NCI-H128 (cell line): ENCODE data around the gene PNLDC1.
A peak's percentile ranks its signal among the peaks of the same experiment; 100 is the strongest.

ENCODE experiments used
- DNase-seq: peaks from one replicate; lab custom pipeline; 2025; ENCODE audit not compliant: unreplicated experiment; lab: John Stamatoyannopoulos, UW

PNLDC1 gene

GRCh38 chr6:159800141-159800865 lies at the start of gene PNLDC1:
Gene PNLDC1 (plus strand): TSS chr6:159800276. CDS start chr6:159800308, 32 bp downstream.
- DNase-seq, result no peak

- no peak for DNase-seq
These were observed 48.6 kb upstream of the PNLDC1 start for GRCh38 chr6:159751448-159751847.

- no peak for DNase-seq
These were observed 46.8 kb upstream of the PNLDC1 start for GRCh38 chr6:159753081-159753872.

GRCh38 chr6:159754401-159754800 lies 45.7 kb upstream of the PNLDC1 start:
- no peak for DNase-seq

GRCh38 chr6:159754959-159755914 lies 44.8 kb upstream of the PNLDC1 start:
- DNase-seq, result no peak

GRCh38 chr6:159756508-159756907 lies 43.6 kb upstream of the PNLDC1 start:
- DNase-seq, result peak; percentile 2

GRCh38 chr6:159758031-159759001 lies 41.8 kb upstream of the PNLDC1 start:
- DNase-seq, result no peak

- no peak for DNase-seq
These were observed 40.4 kb upstream of the PNLDC1 start for GRCh38 chr6:159759645-159760044.

- no peak for DNase-seq
These were observed 39.4 kb upstream of the PNLDC1 start for GRCh38 chr6:159760602-159761057.

GRCh38 chr6:159761129-159761872 lies 38.8 kb upstream of the PNLDC1 start:
- DNase-seq, result peak; percentile 1

- peak; percentile 84 for DNase-seq
These were observed 38.0 kb upstream of the PNLDC1 start, which contains the start of gene ACAT2 for GRCh38 chr6:159761873-159762680. Gene ACAT2 (plus strand): TSS chr6:159762045. CDS start chr6:159762088, 43 bp downstream.

- no peak for DNase-seq
These were observed 37.3 kb upstream of the PNLDC1 start for GRCh38 chr6:159762681-159763293.

- DNase-seq, result no peak
These were observed 33.2 kb upstream of the PNLDC1 start for GRCh38 chr6:159766906-159767305.

GRCh38 chr6:159769470-159769869 lies 30.6 kb upstream of the PNLDC1 start:
- DNase-seq, result no peak

GRCh38 chr6:159772196-159772595 lies 27.9 kb upstream of the PNLDC1 start:
- no peak for DNase-seq

- no peak for DNase-seq
These were observed 22.7 kb upstream of the PNLDC1 start for GRCh38 chr6:159777240-159777904.

GRCh38 chr6:159778131-159778530 lies 21.9 kb upstream of the PNLDC1 start:
- no peak for DNase-seq
